K562 (cell line): ENCODE data around the gene TMEM167B. TPM values are rescaled to one million over a fixed set of nuclear protein-coding genes. Genes with fewer than 3 reads are reported as not detected.
A peak's percentile ranks its signal among the peaks of the same experiment; 100 is the strongest.

Experiments used
- AFF4 ChIP-seq: sonication (generic); formaldehyde crosslinking; IDR thresholded peaks from 2 replicates; pipeline ENCODE4 v1.8.0; 2023; ENCODE audit warnings: mild to moderate bottlenecking, missing genetic modification reagents
- ARID4B ChIP-seq: sonication (generic); formaldehyde crosslinking; IDR thresholded peaks from 2 replicates; pipeline ENCODE4 v1.8.0; 2022; ENCODE audit warnings: mild to moderate bottlenecking, missing genetic modification reagents
- CHD7 ChIP-seq: fragments of 200-600 bp; sonication (generic); IDR thresholded peaks from one replicate; pipeline ENCODE4 v1.6.1; 2012; ENCODE audit warnings: mild to moderate bottlenecking, low read depth, low read length, inconsistent platforms
- TCF15 ChIP-seq: fragments of 250-450 bp; sonication (Bioruptor Pico); IDR thresholded peaks from 2 replicates; pipeline ENCODE4 v1.8.0; 2022; ENCODE audit warnings: moderate library complexity, mild to moderate bottlenecking, inconsistent platforms
- polyA plus RNA-seq, 8 experiments: library from polyadenylated mRNA; depleted of rRNA in 4 of 8; stranded (reverse) in 5 of 8; unstranded in 3 of 8; fragments of >200 nt; fragmentation: Nextera tagmentation in 2 of 8; fragmentation: Illumina TruSeq in 1 of 8; extraction: Ambion mirVana in 2 of 8; extraction: Trizol in 1 of 8; gene quantifications; 2 replicates each; pipeline versions ENCODE4 v1.2.1 to v1.2.3, GENCODE V29; 2011 to 2014; ENCODE audit warnings: inconsistent platforms in 1 of 8, missing spikeins in 1 of 8
- total RNA-seq, 7 experiments: library from RNA; depleted of rRNA in 6 of 7; stranded (reverse); fragments of >200 nt in 6 of 7; fragmentation: Illumina TruSeq in 2 of 7; extraction: Trizol in 2 of 7; gene quantifications; 2 replicates each; pipeline versions ENCODE4 v1.2.1 to v1.2.3, GENCODE V29; 2011 to 2021; ENCODE audit warnings: low replicate concordance in 1 of 7

The TMEM167B gene
- total and polyA plus RNA-seq, 9 of the 15 experiments (the other 6 are each of a cell fraction or from before 2014, with no cell fraction given) = 17.2 to 36.4 (median 32.2) TPM

- TF ChIP-seq TCF15 (no peak), ARID4B (peak; percentile 88), CHD7 (no peak), AFF4 (CRISPR knock-in tag) (0 out of 2 replicates have a peak, but pooled peaks have one; percentile 70)
Measured at GRCh38 chr1:109041621-109042468, 48.7 kb upstream of the TMEM167B start, which contains the start of gene WDR47 (continued).
